GM12878 (cell line): ENCODE data around the gene MYO7B.

ENCODE experiments used
- EP300 ChIP-seq, 2 experiments: fragments of 150-350 bp in 1 of 2; IDR thresholded peaks; 2 replicates each; pipeline ENCODE4 v1.6.1; 2011 to 2012; ENCODE audit warnings: low read depth in 2 of 2, low read length in 2 of 2, borderline replicate concordance in 1 of 2, improper control_type of control experiment in 1 of 2, inconsistent platforms in 1 of 2; ENCODE audit not compliant: control insufficient read depth in 1 of 2
- RCOR1 ChIP-seq: conservative IDR thresholded peaks from 2 replicates; pipeline ENCODE4 v1.6.1; 2012; ENCODE audit warnings: low read depth, low read length, improper control_type of control experiment

- TF ChIP-seq EP300 (IDR thresholded peaks at IDR 0.05; ENCODE audit: borderline replicate concordance in 1 of 2, control insufficient read depth in 1 of 2, low read depth in 2 of 2, low read length in 2 of 2) (no peak), RCOR1 (no peak)
Observed at GRCh38 chr2:127589358-127589757, 53.9 kb downstream of the MYO7B start.
